GM23338 (cell line): ENCODE measurements around the gene APIP. TPM values are rescaled to one million over a fixed set of nuclear protein-coding genes. Genes with fewer than 3 reads are reported as not detected.

Source experiments
- ATAC-seq: fragments of 200-7000 bp; cut with Tn5 transposase; 3 replicates; pipeline ENCODE4 v1.9.1; 2020
- DNase-seq: peaks from one replicate; pipeline ENCODE4 v3.0.0-alpha.2; 2015; ENCODE audit warnings: low spot score
- H2AFZ ChIP-seq: fragments of 200-600 bp; sonication (generic); 2 replicates; pipeline ENCODE4 v1.8.0; 2016; ENCODE audit warnings: antibody characterized with exemption, mild to moderate bottlenecking, moderate library complexity
- H3F3A ChIP-seq: fragments of 200-600 bp; sonication (generic); replicated peaks from 2 replicates; pipeline ENCODE4 v1.8.0; 2017; ENCODE audit warnings: antibody characterized with exemption, mixed run types, low read depth
- H3K27ac ChIP-seq: fragments of 200-600 bp; sonication (generic); 2 replicates; pipeline ENCODE4 v1.6.1; 2016; ENCODE audit warnings: low read depth
- H3K27me3 ChIP-seq: fragments of 200-600 bp; sonication (generic); 2 replicates; pipeline ENCODE4 v1.8.0; 2016; ENCODE audit warnings: mild to moderate bottlenecking, mixed run types, moderate library complexity; ENCODE audit not compliant: insufficient read depth
- H3K36me3 ChIP-seq: fragments of 200-600 bp; sonication (generic); 2 replicates; pipeline ENCODE4 v1.8.0; 2016; ENCODE audit warnings: mild to moderate bottlenecking; ENCODE audit not compliant: insufficient read depth
- H3K4me1 ChIP-seq: fragments of 200-600 bp; sonication (generic); 2 replicates; pipeline ENCODE4 v1.8.0; 2016; ENCODE audit warnings: mild to moderate bottlenecking, moderate library complexity; ENCODE audit not compliant: insufficient read depth
- H3K4me2 ChIP-seq: fragments of 200-600 bp; sonication (generic); 2 replicates; pipeline ENCODE4 v1.7.1; 2017; ENCODE audit warnings: mixed run types
- H3K4me3 ChIP-seq: fragments of 200-600 bp; sonication (generic); 2 replicates; pipeline ENCODE4 v1.6.1; 2016; ENCODE audit warnings: mixed run types
- H3K79me2 ChIP-seq: fragments of 200-600 bp; sonication (generic); replicated peaks from 2 replicates; pipeline ENCODE4 v1.8.0; 2017; ENCODE audit warnings: mild to moderate bottlenecking; ENCODE audit not compliant: insufficient read depth
- H3K9me2 ChIP-seq: fragments of 200-600 bp; sonication (generic); 2 replicates; pipeline ENCODE4 v1.8.0; 2017; ENCODE audit not compliant: insufficient read depth
- H4K20me1 ChIP-seq: fragments of 200-600 bp; sonication (generic); replicated peaks from 2 replicates; pipeline ENCODE4 v1.8.0; 2017; ENCODE audit warnings: mild to moderate bottlenecking; ENCODE audit not compliant: insufficient read depth
- H3K27ac Mint-ChIP-seq: 2 replicates; pipeline ENCODE4 v1.8.0; 2020; ENCODE audit warnings: inconsistent platforms, mild to moderate bottlenecking, moderate library complexity, mixed read lengths
- H3K27me3 Mint-ChIP-seq: 3 replicates; pipeline ENCODE4 v1.8.0; 2022; ENCODE audit warnings: low read depth, mild to moderate bottlenecking, moderate library complexity, mixed read lengths, inconsistent platforms; ENCODE audit not compliant: insufficient read depth, poor library complexity
- H3K36me3 Mint-ChIP-seq: 3 replicates; pipeline ENCODE4 v1.8.0; 2021; ENCODE audit warnings: low read depth, mild to moderate bottlenecking, inconsistent platforms, moderate library complexity, mixed read lengths
- H3K4me1 Mint-ChIP-seq: 3 replicates; pipeline ENCODE4 v1.8.0; 2020; ENCODE audit warnings: mild to moderate bottlenecking, inconsistent platforms, mixed read lengths
- H3K4me3 Mint-ChIP-seq: 3 replicates; pipeline ENCODE4 v1.8.0; 2021; ENCODE audit warnings: moderate library complexity, mild to moderate bottlenecking, inconsistent platforms, mixed read lengths
- H3K9me3 Mint-ChIP-seq: 3 replicates; pipeline ENCODE4 v1.8.0; 2020; ENCODE audit warnings: moderate library complexity, mild to moderate bottlenecking, inconsistent platforms, mixed read lengths
- CTCF ChIP-seq, 2 experiments: fragments of 200-600 bp in 1 of 2; sonication (generic) in 1 of 2; conservative IDR thresholded peaks; 2 replicates each; pipeline versions ENCODE4 v1.5.1 to v1.6.1; 2016 to 2017; ENCODE audit warnings: antibody characterized with exemption in 2 of 2, low read depth in 2 of 2, mild to moderate bottlenecking in 2 of 2, moderate library complexity in 1 of 2
- JUNB ChIP-seq: IDR thresholded peaks from one replicate; pipeline ENCODE4 v1.6.1; 2016; ENCODE audit warnings: antibody characterized with exemption; ENCODE audit not compliant: unreplicated experiment
- ZNF114 ChIP-seq: fragments of 250-450 bp; sonication (Bioruptor Pico); IDR thresholded peaks from 2 replicates; pipeline ENCODE4 v1.5.0; 2020; ENCODE audit warnings: mild to moderate bottlenecking, moderate library complexity
- ZNF462 ChIP-seq: fragments of 250-450 bp; sonication (Bioruptor Pico); IDR thresholded peaks from 2 replicates; pipeline ENCODE4 v1.5.0; 2020; ENCODE audit warnings: mild to moderate bottlenecking, moderate library complexity
- polyA plus RNA-seq: library from polyadenylated mRNA; unstranded; fragments of >200 nt; fragmentation: Nextera tagmentation; extraction: Ambion mirVana; gene quantifications from 2 replicates; pipeline ENCODE4 v1.2.1, GENCODE V29; 2016
- total RNA-seq: library from RNA; depleted of rRNA; stranded (reverse); fragments of >200 nt; shearing (Covaris generic); gene quantifications from 2 replicates; pipeline ENCODE4 v1.2.3, GENCODE V29; 2014

Gene APIP
- total and polyA plus RNA-seq, 2 experiments from 2014 or later: 35.7 to 50.3 TPM

- Histone ChIP-seq H3K27me3 (no peaks in the 10 kb centered on the region), H3K4me3 (no peak overlapping the region), H3K27ac (no peak overlapping the region), H3K4me1 (0 out of 2 replicates have a peak, but pooled peaks cover 4% of the 10 kb centered on the region), H3F3A (no peaks in the 10 kb centered on the region), H3K79me2 (no peaks in the 10 kb centered on the region), H3K9me2 (no peaks in the 10 kb centered on the region), H4K20me1 (no peaks in the 10 kb centered on the region), H2AFZ (no peak overlapping the region), H3K36me3 (no peaks in the 10 kb centered on the region), H3K4me2 (no peak overlapping the region)
- Mint-ChIP-seq H3K4me1 (peaks cover 10% of the 10 kb centered on the region; the same call in 2 of the 3 replicates), H3K9me3 (no peaks in the 10 kb centered on the region; the same call in 2 of the 3 replicates), H3K27me3 (peaks cover 2% of the 10 kb centered on the region), H3K27ac (no peak overlapping the region), H3K4me3 (no peak overlapping the region), H3K36me3 (no peaks in the 10 kb centered on the region)
- DNase-seq (peak; percentile 6), ATAC-seq (no peak)
- TF ChIP-seq ZNF462 (no peak), CTCF (conservative IDR thresholded peaks at IDR 0.05; ENCODE audit: low read depth in 2 of 2) (peak in 1 of 2 experiments; percentile 36; a peak in 2 of 4 replicates), JUNB (no peak), ZNF114 (CRISPR knock-in tag) (no peak)
Measured at GRCh38 chr11:34855754-34856095, 60.5 kb downstream of the APIP start.
